ENCODE results near the gene OAS2.
A peak's percentile ranks its signal among the peaks of the same experiment; 100 is the strongest.
"Not testable (repeated sequence)": the region's sequence is repeated elsewhere in the genome, so short reads cannot be mapped to it uniquely, and the experiment has no call there.

OAS2 gene

DNA sequence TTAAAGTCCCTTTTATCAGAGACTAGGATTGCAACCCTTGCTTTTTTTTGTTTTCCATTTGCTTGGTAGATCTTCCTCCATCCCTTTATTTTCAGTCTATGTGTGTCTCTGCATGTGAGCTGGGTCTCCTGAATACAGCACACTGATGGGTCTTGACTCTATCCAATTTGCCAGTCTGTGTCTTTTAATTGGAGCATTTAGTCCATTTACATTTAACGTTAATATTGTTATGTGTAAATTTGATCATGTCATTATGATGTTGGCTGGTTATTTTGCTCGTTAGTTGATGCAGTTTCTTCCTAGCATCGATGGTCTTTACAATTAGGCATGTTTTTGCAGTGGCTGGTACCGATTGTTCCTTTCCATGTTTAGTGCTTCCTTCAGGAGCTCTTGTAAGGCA is 21.2 kb upstream of the OAS2 start:
- DNase-seq = not testable (repeated sequence)

GRCh38 chr12:112961074-112961473 is 17.2 kb upstream of the OAS2 start:
- DNase-seq = no peak

GRCh38 chr12:112961536-112961935 is 16.8 kb upstream of the OAS2 start:
- DNase-seq = no peak

GRCh38 chr12:112962561-112962960 is 15.8 kb upstream of the OAS2 start:
- DNase-seq = no peak

GRCh38 chr12:112963227-112963861 is 15.0 kb upstream of the OAS2 start:
- DNase-seq = no peak

DNA sequence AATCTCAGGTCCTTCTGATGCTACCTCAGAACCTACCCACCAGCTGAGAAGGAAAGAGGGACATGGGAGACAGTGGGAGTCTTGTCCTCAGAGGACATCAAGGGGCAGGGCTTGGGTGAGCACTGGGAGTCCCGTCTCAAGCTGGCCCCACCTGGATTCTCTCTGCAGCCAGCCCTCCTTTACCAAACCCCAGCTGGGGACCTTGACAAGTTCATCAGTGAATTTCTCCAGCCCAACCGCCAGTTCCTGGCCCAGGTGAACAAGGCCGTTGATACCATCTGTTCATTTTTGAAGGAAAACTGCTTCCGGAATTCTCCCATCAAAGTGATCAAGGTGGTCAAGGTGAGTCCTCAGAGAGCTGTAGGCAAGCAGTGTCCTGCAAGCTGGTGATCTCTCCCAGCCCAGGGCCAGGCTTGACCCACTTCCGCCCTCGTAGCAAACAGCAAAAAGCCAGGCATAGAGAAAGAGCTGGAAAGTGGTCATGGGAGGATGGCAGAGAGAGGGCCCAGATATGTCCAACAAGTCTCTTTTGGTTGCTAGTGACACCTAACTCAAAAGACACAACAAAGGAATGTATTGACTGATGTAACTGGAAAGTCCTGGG is 14.2 kb upstream of the OAS2 start:
- no peak for DNase-seq

- no peak for DNase-seq
Measured at GRCh38 chr12:112964915-112965314, 13.4 kb upstream of the OAS2 start.

GRCh38 chr12:112965643-112966042 is 12.7 kb upstream of the OAS2 start:
- DNase-seq = no peak

GRCh38 chr12:112967306-112967705 is 11.0 kb upstream of the OAS2 start:
- no peak for DNase-seq

- DNase-seq = no peak
Measured at GRCh38 chr12:112967858-112968257, 10.5 kb upstream of the OAS2 start.

GRCh38 chr12:112969547-112970306 is 8.6 kb upstream of the OAS2 start:
- no peak for DNase-seq

- no peak for DNase-seq
Measured at GRCh38 chr12:112970391-112970790, 7.9 kb upstream of the OAS2 start.

DNA sequence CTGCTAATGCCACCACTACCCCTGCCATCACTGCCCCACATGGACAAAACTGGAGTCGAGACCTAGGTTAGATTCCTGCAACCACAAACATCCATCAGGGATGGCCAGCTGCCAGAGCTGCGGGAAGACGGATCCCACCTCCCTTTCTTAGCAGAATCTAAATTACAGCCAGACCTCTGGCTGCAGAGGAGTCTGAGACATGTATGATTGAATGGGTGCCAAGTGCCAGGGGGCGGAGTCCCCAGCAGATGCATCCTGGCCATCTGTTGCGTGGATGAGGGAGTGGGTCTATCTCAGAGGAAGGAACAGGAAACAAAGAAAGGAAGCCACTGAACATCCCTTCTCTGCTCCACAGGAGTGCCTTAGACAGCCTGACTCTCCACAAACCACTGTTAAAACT is 7.1 kb upstream of the OAS2 start:
- DNase-seq = no peak

- DNase-seq = no peak
Measured at GRCh38 chr12:112973011-112973735, 5.1 kb upstream of the OAS2 start.

DNA sequence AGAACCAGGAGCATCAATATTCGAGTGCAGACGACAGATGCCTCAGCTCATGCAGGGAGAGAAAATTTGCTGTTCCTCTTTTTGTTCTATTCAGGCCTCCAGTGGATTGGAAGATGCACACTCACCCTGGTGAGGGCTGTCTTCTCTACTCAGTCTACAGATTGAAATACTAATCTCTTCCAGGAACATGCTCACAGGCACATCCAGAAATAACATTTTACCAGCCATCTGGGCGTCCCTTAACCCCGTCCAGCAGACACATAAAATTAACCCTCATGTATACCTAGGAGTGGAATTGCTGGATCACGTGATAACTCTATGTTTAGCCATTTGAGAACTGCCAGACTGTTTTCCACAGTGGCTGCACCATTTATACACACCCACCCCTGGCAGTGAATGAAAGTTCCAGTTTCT is 4.5 kb upstream of the OAS2 start:
- DNase-seq = no peak

- DNase-seq = no peak
Measured at GRCh38 chr12:112974904-112975303, 3.4 kb upstream of the OAS2 start.

DNA sequence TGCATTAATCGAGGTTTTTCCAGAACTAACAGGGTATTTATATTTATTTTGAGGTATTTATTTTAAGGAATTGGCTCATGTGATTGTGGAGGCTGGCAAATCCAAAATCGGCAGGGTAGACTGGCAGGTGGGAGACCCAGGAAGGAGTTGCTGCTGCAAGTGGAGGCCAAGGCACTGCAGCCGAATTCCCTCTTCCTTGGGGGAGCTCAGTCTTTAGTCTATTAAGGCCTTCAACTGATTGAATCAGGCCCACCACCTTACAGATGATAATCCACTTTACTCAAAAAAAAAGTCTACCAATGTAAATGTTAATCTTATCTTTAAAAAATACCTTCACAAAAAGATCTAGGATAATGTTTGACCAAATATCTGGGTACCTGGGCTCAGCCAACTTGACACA is 1.2 kb upstream of the OAS2 start:
- no peak for DNase-seq

DNA sequence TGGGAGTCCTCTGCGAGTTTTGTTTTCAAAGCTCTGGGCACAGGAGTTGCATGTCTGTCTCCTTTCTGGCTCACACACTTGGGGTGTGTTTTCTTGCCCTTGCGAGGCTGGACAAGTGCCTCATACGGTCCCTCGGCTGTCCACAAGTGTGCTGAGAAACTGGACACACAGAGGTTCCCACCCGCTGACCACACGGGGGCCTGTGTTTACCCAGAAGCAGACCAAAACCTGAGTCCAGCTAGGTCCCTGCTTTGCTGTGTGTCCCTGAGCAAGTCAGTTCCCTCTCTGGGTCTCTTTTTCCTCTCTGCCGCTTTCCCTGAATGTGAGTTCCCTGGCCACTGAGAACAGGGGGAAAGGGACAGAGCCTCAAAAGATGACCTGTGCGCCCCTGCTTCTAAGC is 678 bp upstream of the OAS2 start:
- DNase-seq = no peak

GRCh38 chr12:112979041-112979680 is 842 bp downstream of the OAS2 start:
- DNase-seq = peak; percentile 20

GRCh38 chr12:112980491-112981158 is 2.3 kb downstream of the OAS2 start:
- DNase-seq = no peak

GRCh38 chr12:112985642-112986290 is 7.4 kb downstream of the OAS2 start:
- DNase-seq = no peak

DNA sequence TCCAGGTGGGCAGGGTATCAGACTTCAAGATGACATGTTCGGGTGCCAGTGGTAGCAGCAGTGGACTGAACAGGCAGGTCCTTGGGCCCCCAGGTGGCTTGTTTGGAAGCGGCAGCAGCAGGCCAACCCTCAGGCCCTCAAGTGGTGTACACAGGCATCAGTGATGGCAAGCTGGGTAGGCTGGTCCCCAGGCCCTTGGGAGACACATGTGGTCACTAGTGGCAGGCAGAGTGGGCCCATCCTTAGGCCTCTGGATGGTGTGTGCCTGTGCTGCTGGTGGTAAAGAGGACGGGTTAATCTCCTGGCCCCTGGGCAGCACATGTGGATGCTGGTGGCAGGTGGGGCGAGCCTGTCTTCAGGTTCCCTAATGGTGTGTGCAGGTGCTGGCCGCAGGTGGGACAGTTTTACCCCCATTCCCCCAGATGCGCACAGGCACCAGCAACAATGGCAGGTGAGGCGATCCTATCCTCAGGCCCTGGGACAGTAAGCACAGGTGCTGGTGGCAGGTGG is 8.0 kb downstream of the OAS2 start:
- DNase-seq = no peak

All from activated gamma-delta T cell treated with Interleukin-2 at 50 U/mL for 16 hours (primary cell).